Stimulated activated CD4-positive, alpha-beta T cell treated with anti-CD3 and anti-CD28 coated beads, TNF-alpha, amount 100 ng/mL, for 24 hours (primary cell): ENCODE measurements around the gene C18orf32.
A peak's percentile ranks its signal among the peaks of the same experiment; 100 is the strongest.
"Not testable (repeated sequence)": the region's sequence is repeated elsewhere in the genome, so short reads cannot be mapped to it uniquely, and the experiment has no call there.

ENCODE experiments used
- DNase-seq, 3 experiments: peaks; one replicate each; pipeline ENCODE4 v3.0.0-alpha.2; 2020; ENCODE audit warnings: low read depth in 3 of 3

Gene C18orf32

DNA sequence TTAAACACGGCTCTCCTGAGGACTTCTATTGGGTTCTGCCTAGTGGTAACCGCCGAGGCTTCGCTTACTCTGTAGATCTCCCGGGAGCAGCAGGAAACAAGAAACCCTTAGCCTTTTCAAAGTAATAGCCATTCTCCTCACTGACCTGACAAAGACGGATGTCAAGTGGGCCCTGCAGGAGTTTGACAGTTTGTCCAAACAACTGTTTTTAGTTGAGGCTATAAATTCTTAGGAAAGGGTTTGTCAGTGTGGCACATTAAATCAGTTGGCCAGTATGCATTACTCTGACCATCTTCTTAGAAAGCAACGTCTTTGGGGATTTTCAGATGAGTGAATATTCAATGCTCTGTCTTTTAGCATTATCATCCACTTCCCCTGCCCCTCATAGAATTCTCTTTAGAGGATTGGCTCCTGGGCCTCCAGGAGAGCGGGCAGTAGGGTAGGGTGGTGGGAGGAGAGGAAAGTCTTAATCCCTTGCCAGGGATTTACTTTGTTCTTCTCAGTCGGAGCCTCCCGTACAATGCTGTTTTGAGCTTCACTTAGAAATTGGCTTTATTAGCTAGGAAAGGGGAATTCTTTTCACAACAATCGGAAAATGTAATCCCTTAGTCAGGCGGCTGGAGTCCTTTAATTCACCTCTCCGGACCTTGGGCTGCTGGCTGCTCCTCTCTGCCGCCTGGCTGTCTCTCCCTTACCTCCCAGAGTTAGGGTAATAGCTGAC is 13.3 kb upstream of the C18orf32 start:
- no peak for DNase-seq

- DNase-seq, result no peak
Measured at GRCh38 chr18:49499046-49499637, 12.1 kb upstream of the C18orf32 start.

DNA sequence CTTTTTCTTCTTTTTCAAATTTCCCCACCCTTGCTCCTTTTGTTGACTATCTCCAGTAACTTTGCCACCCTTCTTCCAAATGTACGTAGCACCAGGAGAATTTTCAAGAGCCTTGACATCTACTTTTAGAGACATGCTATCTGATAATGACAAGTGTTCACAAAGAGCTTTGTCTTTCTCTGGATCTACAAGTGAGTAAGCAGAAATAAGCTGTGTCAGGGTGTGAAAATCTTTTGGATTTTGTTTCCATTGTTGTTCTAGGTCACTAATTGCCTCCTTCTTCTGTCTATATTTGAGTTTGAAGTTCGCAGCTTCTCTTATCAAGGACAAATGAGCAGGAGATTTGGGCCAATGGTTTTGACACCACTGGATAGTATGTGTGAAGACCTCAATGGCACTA is 8.4 kb upstream of the C18orf32 start:
- no peak for DNase-seq

- DNase-seq, result no peak
Measured at GRCh38 chr18:49495076-49495475, 8.0 kb upstream of the C18orf32 start.

DNA sequence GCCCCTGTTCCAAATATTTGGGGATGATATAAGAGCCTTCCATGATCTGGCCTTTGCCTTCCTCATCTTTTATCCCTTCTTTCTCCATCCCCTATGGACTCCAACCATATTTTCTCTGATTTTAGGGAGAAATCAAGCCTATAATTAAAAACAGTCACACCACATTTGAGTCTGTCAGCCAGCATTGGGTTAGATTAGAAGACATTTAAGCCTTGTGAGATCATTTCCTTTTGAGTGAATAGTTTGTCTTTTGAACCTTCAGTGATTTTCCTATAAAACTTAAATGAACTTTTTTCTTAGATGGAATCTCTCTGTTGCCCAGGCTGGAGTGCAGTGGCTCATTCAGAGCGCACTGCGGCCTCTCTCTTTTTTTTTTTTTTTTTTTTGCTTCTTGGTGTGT is 7.6 kb upstream of the C18orf32 start:
- no peak for DNase-seq

- no peak for DNase-seq
Measured at GRCh38 chr18:49492694-49493033, 5.6 kb upstream of the C18orf32 start.

DNA sequence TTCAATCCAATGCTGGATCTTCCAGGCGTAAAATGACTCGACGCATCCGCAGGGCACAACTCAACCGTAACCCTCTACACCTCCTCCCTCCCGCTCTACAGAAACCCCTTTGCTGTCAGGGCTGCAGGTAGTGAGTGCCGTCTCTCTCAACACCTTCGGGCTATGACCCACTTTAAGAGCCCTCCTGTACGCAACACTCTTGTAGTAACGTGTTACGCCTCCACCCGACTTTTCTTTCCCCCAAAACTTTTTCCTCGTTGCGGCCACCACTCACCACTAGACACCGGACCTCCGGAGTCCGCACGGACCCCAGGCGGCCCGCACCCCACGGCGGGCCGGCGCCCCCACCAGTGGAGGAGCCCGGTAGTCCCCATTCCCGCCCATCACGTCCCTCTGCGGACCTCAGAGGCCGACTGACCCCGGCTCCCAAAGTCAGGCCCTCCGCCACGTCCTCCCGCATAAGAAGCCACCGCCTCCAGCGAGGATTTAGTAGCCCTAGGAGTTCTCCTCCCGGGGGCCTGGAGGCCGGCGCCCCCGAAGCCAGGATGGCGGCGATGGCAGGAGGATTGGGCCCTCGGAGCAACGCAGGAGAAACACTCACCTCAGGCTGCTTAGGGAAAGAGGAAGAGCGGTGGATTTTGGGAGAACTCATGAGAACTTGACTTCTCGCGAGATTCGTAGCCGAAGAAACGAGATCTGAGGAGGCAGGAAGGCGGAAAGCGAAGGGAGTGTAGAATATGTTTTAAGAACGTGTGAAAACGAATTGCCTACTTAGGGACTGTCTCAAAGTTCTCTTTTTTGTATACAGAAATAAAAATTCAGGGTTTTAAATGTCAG is 5.0 kb upstream of the C18orf32 start, which contains the start of gene RPL17:
RPL17 (minus strand) TSS at position 609 of the 837 bp plus-strand sequence.
- peak; percentile 68 to 79 (median 75) for DNase-seq

DNA sequence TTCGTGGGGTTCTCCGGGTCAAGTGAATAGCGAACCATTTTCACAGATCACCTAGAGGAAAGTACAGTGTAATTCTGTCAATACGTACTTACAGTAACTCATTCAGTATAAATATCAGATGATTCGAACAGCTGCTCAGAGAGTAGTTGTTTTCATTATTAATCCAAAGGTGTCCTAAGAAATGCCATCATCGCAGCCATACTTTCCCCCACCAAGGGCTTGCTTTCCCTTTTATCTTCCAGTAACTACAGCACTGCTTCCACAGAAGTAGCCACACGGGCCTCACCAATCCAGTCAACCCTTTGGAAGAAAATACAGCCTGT is 4.5 kb upstream of the C18orf32 start:
- peak in 1 of 3 experiments; percentile 8 for DNase-seq

DNA sequence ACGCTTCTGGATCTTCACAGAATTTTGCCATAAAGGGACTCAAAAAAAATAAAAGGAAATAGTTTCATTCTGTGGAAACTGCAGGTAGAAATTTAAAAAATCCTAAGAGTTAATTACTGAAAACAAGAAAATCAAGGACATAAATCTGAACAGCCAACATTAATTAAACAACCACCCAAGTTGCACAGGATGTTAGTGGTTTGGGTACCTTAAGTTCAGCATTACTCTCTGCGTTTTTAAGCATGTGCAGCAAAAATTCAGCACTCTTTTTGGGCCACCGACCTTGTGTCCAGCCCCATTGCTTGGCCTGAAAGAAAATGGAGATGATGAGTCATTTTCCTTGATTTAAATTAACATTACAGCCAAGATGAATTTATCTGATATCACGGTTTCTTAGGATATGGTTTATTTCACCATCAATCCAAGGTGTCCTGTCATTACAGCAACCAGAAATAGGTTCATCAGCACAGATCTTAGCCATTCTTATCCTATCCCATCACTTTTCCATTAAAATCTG is 3.3 kb upstream of the C18orf32 start:
- DNase-seq, result no peak

DNA sequence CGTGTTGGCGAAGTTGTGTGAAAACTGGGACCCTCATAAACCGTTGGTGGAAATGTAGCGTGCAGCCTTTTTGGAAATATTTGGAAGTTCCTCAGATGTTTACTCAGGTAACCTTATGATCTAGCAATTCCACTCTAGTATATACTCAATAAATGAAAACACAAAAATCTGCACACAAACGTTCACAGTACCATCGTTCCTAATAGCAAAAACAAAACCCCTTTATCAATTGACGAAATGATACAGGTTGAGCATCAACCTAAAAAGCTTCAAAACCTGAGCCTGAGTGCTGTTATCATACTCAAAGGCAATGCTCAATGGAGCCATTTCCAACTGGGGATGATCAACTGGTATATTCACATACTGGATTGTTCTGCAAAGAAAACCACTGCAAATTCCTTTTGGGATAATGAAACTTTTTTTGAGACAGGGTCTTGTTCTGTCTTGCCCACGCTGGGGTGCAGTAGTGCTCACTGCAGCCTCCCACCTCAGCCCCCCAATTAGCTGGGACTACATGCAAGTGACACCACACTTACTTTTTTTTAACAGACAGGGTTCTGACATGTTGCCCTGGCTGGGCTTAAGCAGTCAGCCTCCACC is 777 bp upstream of the C18orf32 start:
- no peak for DNase-seq

DNA sequence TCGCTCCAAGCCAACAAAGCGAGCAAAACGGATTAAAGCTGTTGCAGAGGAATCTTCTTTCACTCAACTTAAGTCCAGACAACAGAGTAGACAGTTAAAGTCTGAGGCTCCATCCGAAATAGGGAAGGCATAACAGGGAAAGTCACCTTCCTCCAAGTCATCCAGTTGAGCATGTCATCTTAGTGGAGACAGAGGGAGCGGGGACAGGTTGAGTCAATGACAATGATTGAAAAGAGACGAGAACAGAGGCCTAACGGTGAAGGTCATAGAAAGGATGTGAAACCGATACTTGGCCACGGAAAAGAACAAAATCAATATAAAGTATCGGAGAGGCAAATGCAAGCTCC is 455 bp downstream of the C18orf32 start:
- no peak for DNase-seq

DNA sequence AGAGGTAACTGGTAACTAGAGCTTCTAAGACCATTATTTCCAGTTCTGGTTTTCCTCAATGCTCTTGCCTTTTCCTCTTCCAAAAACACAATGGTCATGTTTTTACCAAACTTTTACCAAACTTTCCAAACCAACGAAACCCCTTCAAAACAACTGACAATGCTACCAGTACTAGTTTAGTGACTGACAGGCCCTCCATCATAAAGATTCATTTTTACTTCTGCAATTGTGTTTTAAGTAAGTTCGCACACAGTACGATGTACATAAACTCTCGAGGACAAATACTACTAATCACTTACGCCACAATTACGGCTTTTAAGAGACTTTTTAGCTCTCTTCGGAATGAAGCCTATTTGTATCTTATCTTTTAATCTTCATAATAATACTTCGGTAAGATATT is 900 bp downstream of the C18orf32 start:
- DNase-seq, result no peak

DNA sequence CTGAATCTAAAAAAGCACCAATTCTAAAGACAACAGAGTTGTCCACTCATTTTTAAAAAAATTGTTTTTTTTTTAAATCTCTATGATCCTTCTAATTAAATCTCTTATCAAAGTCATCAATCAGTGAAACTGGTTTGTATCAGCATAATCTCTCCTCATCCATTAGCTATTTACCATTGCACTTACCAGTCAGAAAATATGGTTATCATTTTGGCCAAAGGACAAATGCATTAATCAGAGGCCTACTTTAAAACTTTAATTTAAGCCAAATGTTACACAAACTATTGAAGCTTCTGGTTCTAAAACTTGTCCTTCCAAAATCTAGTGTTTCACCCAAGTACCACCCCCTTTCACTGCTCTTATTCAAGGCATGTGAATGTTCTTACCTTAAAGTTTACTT is 3.8 kb downstream of the C18orf32 start:
- no peak for DNase-seq

GRCh38 chr18:49481907-49482306 is 5.1 kb downstream of the C18orf32 start:
- DNase-seq, result no peak

- DNase-seq, result no peak
Measured at GRCh38 chr18:49481317-49481716, 5.7 kb downstream of the C18orf32 start.

- DNase-seq, result no peak
Measured at GRCh38 chr18:49479381-49480137, 7.5 kb downstream of the C18orf32 start.

DNA sequence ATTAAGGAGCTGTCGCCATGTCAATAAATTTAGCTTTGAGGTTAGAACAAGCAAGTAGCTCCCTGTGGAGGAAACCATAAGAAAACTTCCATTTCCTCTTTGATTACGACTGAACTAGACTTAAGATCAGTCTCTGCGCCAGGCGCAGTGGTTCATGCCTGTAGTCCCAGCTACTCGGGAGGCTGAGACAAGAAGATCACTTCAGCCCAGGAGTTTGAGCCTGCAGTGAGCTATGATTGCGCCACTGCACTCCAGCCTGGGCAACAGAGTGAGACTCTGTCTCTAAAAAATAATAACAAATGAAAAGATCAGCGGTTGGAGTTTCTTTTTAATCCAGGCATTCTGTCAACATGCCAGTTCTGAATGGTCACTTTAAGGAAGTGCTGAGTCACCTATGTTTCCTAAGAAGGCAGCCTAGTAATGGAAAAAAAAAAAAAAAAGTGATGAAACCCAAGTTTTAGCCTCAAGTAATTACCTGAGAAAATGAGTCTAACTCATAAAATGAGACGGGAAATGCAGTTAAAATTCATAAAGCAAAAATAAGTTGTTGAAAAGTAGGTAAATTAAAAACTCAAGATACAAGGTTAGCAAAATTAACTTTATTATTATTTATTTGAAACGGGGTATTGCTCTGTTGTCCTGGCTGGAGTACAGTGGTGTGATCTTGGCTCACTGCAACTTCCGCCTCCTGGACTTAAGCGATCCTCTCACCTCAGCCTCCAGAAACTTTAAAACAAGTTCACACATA is 10.2 kb downstream of the C18orf32 start:
- no peak for DNase-seq

- DNase-seq, result not testable (repeated sequence)
Measured at GRCh38 chr18:49474935-49475334, 12.1 kb downstream of the C18orf32 start.

DNA sequence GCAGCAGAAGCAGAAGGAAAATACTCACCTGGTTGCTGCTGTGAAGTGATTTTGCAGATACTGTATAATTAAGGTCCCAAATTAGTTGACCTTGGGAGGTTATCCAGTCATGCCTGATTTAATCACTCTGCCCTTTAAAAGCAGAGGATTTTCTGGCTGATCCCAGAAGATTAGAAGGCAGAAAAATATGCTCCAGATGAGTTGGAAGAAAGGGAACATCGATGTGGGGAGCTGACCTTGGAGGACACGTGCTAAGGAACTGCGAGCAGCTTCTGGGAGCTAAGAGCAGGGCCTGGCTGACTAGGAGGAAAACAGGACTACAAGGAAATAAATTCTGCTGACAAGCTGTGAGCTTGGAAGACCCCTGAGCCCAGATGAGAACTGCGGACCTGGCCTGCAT is 13.3 kb downstream of the C18orf32 start:
- DNase-seq, result no peak

DNA sequence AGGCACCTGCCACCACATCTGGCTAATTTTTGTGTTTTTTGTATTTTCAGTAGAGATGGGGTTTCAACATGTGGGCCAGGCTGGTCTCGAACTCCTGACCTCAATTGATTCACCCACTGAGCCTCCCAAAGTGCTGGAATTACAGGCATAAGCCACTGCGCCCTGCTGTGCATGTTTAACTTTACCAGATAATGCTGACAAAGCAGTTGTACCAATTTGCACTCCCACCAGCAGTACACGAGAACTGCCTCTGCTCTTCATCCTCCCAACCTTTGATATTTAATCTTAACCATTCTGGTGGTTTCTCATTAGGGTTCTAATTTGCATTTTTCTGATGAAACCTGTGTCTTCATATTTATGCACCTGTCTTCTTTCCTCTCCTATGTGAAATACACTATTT is 14.6 kb downstream of the C18orf32 start:
- no peak for DNase-seq

GRCh38 chr18:49471532-49471931 is 15.5 kb downstream of the C18orf32 start:
- DNase-seq, result no peak
